ENCODE data around the gene EOLA2. TPM values are rescaled to one million over a fixed set of nuclear protein-coding genes. Genes with fewer than 3 reads are reported as not detected.

The EOLA2 gene
- total RNA-seq, 2 donors from 2014 or later, result 44.2 to 54.3 TPM

Other genes with a start within 250 kb of the EOLA2 start
- gene MAGEA11, start 226.4 kb downstream of the EOLA2 start, total RNA-seq, result not detected
- gene HSFX1, start 164.4 kb downstream of the EOLA2 start, total RNA-seq, result under 1 TPM; 0.67 to 1.00 TPM
- not detected for gene MAGEA9, start 156.6 kb downstream of the EOLA2 start, total RNA-seq
- gene MAGEA8, start 57.3 kb downstream of the EOLA2 start, total RNA-seq, result not detected
- gene HSFX4, start 8.9 kb downstream of the EOLA2 start, total RNA-seq, result not detected

Data from activated T-cell treated with anti-CD3 and anti-CD28 coated beads, Interleukin-2, amount 50 U/mL, for 72 hours (primary cell).